Glomerular visceral epithelial cell (primary cell): ENCODE measurements around the gene ANKRD33.
A peak's percentile ranks its signal among the peaks of the same experiment; 100 is the strongest.
"Not testable (repeated sequence)": the region's sequence is repeated elsewhere in the genome, so short reads cannot be mapped to it uniquely, and the experiment has no call there.

ENCODE experiments used
- DNase-seq: peaks from one replicate; pipeline ENCODE4 v3.0.0-alpha.2; 2016; ENCODE audit errors: extremely low spot score

The ANKRD33 gene

GRCh38 chr12:51883295-51883694 lies 4.6 kb upstream of the ANKRD33 start:
- no peak for DNase-seq

- no peak for DNase-seq
These were observed 3.8 kb upstream of the ANKRD33 start for GRCh38 chr12:51883998-51884675.

GRCh38 chr12:51884676-51885229 lies 3.1 kb upstream of the ANKRD33 start:
- DNase-seq = no peak

- not testable (repeated sequence) for DNase-seq
These were observed 2.4 kb upstream of the ANKRD33 start for GRCh38 chr12:51885294-51886020.

GRCh38 chr12:51886021-51886710 lies 1.7 kb upstream of the ANKRD33 start:
- peak; percentile 51 for DNase-seq

GRCh38 chr12:51888316-51889215 lies 663 bp downstream of the ANKRD33 start:
- no peak for DNase-seq

GRCh38 chr12:51889216-51890132 lies 1.6 kb downstream of the ANKRD33 start:
- DNase-seq = no peak

- DNase-seq = no peak
These were observed 2.2 kb downstream of the ANKRD33 start for GRCh38 chr12:51890133-51890464.

GRCh38 chr12:51890511-51891171 lies 2.7 kb downstream of the ANKRD33 start:
- no peak for DNase-seq

- DNase-seq = no peak
These were observed 3.9 kb downstream of the ANKRD33 start for GRCh38 chr12:51891843-51892242.

GRCh38 chr12:51893786-51894185 lies 5.9 kb downstream of the ANKRD33 start:
- DNase-seq = no peak

- DNase-seq = no peak
These were observed 7.7 kb downstream of the ANKRD33 start for GRCh38 chr12:51895378-51896135.

GRCh38 chr12:51896236-51896635 lies 8.3 kb downstream of the ANKRD33 start:
- DNase-seq = no peak

GRCh38 chr12:51897181-51897580 lies 9.3 kb downstream of the ANKRD33 start:
- no peak for DNase-seq

- no peak for DNase-seq
These were observed 10.6 kb downstream of the ANKRD33 start for GRCh38 chr12:51898506-51898905.

GRCh38 chr12:51898937-51899336 lies 11.0 kb downstream of the ANKRD33 start:
- peak; percentile 35 for DNase-seq

- DNase-seq = no peak
These were observed 12.5 kb downstream of the ANKRD33 start for GRCh38 chr12:51900323-51900889.

- no peak for DNase-seq
These were observed 13.4 kb downstream of the ANKRD33 start for GRCh38 chr12:51901121-51901817.
